GM18951 (cell line): ENCODE measurements around the gene TRRAP.

Experiments used
- POLR2A ChIP-seq: IDR thresholded peaks from 4 replicates; pipeline ENCODE4 v1.6.1; 2011; ENCODE audit warnings: mild to moderate bottlenecking; ENCODE audit not compliant: insufficient read length, insufficient read depth; ENCODE audit errors: extremely low read depth
- in situ Hi-C: fragments of 300-500 bp; cut with MboI; formaldehyde crosslinking; loops from one replicate; pipeline ENCODE4 v1.12.0; 2022; ENCODE audit warnings: low sequenced_read_pairs, mixed read lengths, inconsistent platforms; ENCODE audit not compliant: unreplicated experiment

TRRAP gene

DNA sequence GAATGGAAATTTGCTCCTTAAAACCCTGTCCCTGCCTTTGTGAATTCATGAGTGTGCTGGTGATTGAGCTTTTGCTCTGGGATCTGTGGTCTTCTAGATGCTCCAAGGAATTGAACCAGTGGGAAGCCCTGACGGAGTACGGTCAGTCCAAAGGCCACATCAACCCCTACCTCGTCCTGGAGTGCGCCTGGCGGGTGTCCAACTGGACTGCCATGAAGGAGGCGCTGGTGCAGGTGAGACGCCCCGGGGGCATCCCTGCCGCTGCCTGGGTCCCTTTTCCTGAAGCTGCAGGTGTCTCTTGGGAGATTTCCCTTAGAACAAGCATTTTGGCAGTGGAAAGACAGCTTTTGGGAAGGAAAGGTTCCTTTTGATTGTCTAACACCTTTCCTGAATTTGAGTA lies 100.3 kb downstream of the TRRAP start:
- in situ Hi-C loops = no loop called here
- TF ChIP-seq POLR2A = no peak

DNA sequence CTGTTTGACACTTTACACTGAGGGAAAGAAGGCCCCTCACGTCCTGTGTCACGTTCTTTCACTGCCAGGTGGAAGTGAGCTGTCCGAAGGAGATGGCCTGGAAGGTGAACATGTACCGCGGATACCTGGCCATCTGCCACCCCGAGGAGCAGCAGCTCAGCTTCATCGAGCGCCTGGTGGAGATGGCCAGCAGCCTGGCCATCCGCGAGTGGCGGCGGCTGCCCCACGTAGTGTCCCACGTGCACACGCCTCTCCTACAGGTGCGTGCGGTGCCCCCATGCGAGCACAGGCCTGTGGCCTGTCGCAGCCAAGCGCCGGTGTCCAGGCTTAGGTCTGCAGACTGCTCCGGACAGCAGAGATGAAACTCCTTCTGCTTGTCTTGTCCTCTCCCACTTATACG lies 103.4 kb downstream of the TRRAP start:
- TF ChIP-seq POLR2A = no peak
- in situ Hi-C loops = no loop called here

DNA sequence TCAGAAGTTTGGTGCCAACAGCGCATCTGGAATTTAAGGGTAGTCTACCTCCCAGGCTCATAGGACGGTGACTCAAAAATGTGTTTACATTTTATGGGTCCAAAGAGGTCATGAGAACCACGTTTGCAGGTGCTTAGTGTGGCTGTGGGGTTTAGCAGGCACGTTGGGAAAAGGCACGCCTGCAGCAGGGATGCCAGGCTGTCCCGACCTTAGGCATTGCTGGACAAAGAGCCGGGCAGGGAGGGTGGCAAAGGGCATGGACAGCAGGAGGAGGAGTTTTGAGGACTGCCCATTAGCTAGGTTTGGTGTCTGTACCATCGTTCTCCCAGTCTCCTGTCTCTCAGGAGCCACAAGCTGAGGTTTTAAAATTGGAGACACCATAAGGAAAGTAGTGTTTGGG lies 104.4 kb downstream of the TRRAP start:
- TF ChIP-seq POLR2A = no peak
- in situ Hi-C loops = no loop called here

DNA sequence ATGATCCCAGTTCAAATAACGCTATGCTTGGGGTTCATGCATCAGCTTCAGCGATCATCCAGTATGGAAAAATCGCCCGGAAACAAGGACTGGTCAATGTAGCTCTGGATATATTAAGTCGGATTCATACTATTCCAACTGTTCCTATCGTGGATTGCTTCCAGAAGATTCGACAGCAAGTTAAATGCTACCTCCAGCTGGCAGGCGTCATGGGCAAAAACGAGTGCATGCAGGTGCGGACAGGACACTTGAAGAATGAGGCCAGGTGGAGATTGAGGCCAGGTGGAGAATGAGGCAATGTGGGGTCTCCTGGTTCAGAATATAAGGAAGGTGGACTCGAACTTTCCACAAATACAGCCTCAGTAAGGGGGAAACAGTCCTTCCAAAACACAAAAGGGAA lies 105.8 kb downstream of the TRRAP start:
- TF ChIP-seq POLR2A = no peak
- in situ Hi-C loops = no loop called here

DNA sequence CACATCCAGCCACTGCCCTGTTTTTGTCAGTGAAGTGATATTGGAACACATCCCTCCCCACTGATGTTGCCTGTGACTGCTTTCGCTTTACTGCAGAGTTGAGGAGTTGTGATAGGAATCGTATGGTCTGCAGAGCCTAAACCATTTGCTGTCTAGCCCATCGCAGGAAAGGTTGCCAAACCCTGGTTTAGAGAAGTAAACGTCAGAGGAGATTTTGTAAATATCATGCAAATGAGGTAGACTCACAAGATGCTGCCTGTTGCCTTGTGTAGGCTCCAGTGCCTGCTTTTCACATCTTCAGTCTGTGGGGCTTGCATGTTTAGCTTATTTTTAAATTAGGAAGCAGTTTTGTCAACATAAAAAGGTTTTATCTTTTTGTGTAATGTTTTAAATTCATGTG lies 107.1 kb downstream of the TRRAP start:
- in situ Hi-C loops = no loop called here
- no peak for TF ChIP-seq POLR2A

DNA sequence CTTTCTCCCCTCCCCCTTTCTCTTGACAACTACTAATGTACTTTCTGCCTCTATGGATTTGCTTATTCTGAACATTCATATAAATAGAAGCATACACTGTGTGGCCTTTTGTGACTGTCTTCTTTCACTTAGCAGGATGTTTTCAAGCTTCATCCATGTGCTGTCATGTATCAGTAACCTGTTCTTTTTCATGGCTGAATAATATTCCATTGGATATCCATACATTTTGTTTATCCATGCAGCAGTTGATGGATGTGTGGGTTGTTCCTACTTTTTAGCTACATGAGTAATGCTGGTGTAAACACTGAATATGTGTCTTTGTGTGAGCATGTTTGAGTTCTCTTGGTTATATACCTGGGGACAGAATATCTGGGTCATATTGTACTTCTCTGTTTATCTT lies 107.6 kb downstream of the TRRAP start:
- in situ Hi-C loops = no loop called here
- TF ChIP-seq POLR2A = no peak

DNA sequence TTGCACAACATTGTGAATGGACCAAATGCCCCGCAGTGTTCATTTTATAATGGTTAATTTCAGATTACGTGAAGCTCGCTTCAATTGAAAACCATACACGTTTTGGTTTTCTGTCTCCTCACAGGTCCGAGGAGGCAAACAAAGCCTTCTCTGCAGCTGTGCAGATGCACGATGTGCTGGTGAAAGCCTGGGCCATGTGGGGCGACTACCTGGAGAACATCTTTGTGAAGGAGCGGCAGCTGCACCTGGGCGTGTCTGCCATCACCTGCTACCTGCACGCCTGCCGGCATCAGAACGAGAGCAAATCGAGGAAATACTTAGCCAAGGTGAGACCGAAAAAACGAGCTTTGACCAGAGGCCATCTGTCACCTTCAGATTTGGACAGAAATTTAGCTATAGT lies 110.3 kb downstream of the TRRAP start:
- TF ChIP-seq POLR2A = no peak
- in situ Hi-C loops = no loop called here

DNA sequence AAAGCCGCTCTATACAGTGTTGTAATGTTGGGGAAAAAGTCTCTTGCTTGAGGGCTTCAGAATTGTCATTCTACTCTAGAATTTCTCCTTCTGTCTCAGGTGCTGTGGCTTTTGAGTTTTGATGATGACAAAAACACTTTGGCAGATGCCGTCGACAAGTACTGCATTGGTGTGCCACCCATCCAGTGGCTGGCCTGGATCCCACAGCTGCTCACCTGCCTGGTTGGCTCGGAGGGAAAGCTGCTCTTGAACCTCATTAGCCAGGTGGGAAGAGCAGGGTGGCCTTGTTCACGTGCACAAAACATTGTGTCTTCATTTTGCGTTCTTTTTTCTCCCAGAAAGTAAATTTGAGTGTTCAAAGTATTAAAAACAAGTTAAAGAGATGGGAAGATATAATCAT lies 112.0 kb downstream of the TRRAP start:
- in situ Hi-C loops = no loop called here
- no peak for TF ChIP-seq POLR2A

DNA sequence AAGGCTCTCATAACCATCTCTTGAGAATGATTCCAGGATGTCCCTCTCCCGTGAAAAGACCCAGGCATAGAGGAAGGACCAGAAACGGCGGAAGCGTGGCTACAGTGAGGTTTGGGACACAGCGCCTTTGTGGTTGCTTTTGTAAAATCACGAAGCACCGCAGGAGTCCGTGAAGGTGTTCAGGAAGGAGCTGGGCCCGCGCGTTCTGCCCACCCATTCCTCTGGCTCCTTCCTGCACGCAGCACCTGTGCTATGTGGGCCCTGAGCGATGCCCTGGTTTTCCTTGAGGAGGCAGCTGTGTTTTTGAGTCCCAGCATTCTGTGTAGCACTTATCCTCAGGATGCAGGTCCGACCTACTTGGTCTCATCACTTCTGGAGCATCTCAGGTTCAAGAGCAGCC lies 112.8 kb downstream of the TRRAP start:
- no peak for TF ChIP-seq POLR2A
- in situ Hi-C loops = no loop called here

DNA sequence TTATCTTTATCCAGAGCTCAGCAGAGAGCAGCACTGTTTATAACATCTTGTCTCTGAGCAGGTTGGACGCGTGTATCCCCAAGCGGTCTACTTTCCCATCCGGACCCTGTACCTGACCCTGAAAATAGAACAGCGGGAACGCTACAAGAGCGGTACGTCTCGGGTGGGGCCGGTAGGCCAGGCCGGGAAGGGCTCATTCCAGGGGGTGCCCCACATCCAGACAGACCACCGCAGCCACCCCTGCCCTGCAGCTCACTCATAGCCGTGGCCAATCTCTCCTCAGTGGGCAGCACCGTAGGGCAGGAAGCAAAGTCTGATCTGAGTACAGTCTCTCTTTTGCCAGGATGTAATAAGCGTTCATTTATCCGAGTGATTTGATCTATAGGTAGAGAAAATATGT lies 113.7 kb downstream of the TRRAP start:
- in situ Hi-C loops = no loop called here
- TF ChIP-seq POLR2A = no peak

DNA sequence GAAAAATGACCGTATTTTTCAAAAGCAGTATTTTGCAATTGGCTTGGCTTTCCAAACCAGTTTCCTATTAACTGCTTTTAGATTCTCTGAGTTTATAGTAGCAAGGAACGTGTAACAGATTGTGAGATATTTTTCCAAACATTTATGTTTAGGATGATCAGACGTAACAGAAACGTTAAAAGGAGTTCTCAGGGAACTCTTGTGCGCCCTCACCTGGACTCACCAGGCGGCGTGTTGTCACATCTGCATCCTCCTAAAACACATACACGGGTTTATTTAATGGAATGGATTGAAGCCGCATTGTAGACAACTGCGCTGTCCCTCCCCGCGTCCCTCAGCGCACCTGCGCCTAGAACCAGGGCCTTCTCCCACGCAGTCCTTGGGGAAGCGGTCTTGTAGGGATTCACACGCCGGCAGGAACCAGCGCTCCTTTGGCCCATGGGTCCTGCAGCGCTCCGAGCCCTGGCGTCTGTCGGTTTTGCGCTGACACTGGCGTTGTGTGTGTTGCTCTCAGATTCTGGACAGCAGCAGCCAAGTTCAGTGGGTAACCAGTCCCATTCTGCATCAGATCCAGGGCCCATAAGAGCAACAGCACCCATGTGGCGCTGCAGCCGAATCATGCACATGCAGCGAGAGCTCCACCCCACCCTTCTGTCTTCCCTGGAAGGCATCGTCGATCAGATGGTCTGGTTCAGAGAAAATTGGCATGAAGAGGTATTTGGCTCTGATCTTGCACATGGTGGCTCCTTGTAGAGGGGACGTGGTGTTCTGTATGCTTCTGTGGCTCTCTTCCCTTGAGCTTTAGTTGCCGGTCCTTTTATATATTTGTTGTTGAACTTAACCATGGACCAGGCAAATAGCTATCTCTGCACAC lies 114.9 kb downstream of the TRRAP start:
- TF ChIP-seq POLR2A = no peak
- in situ Hi-C loops = no loop called here

DNA sequence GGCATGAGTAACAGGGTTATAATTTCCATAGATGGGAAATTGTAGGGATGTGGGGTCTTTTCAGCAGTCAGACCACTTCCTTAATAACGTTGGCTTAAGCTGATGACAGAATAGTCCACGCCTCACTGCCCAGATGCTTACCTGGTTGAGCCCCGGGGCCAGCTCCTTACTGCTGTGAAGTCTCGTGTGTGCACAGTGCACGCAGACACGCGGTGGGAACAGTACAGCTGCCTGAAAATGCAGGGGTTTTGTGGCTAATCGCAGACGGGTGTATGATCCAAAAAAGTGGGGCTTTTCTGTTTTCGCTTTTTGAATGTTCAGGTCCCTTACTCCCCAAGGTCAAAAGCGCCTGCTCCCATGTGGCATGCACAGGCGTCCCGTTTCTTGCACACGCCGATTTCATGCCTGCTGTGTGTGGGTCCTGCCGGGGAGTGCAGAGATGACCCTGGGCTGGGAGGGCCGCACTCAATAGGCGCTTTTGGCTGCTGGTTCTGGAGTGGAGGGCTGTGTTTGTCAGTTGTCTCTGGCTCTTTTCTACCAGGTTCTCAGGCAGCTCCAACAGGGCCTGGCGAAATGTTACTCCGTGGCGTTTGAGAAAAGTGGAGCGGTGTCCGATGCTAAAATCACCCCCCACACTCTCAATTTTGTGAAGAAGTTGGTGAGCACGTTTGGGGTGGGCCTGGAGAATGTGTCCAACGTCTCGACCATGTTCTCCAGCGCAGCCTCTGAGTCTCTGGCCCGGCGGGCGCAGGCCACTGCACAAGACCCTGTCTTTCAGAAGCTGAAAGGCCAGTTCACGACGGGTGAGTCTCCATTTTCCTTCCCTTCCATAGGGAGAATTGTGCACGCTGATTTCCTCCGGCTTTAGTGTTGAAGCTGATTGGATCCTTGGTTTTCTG lies 116.0 kb downstream of the TRRAP start:
- in situ Hi-C loops = no loop called here
- no peak for TF ChIP-seq POLR2A

DNA sequence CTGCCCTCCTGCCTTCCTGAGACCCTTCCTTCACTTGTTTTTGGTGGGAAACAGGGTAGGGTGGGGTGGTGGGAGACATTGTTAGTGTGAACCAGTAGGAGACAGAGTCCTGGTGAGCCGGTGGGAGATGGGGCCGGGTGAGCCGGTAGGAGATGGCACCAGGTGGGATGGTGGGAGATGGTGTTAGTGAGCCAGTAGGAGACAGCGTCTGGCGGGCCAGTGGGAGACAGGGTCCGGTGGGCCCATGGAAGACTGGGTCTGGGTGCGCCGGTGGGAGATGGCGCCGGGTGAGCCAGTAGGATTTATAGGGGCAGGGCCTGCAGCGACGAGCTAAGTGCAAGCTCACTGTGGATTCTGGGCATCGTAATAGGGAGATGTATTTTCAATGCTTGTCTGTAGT lies 116.8 kb downstream of the TRRAP start:
- TF ChIP-seq POLR2A = no peak
- in situ Hi-C loops = no loop called here
